ENCODE measurements around the gene ZNF22.
A peak's percentile ranks its signal among the peaks of the same experiment; 100 is the strongest.

ZNF22 gene

DNA sequence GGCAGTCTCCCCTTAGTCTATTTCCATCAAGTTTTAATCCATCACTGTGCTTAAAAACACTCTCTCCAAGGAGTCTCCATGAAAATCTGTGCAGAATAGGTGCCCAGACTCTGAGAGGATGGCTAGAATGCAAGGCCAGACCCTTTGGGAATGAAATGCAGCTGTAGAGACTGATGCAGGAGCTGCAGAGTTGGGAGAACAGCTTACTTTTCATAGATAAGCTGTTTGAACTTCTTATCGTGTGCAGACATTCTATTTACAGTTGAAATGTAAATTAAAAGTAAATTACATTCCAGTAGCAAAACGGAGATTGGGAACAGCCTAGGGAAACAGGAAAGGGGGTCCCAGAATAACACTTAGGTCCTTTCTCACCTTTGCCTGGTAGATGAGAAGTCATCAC is 14.9 kb downstream of the ZNF22 start:
- H3K4me3 ChIP-seq (ENCODE audit: low read length), result no peak overlapping the region
- TF ChIP-seq, protein P1, sequence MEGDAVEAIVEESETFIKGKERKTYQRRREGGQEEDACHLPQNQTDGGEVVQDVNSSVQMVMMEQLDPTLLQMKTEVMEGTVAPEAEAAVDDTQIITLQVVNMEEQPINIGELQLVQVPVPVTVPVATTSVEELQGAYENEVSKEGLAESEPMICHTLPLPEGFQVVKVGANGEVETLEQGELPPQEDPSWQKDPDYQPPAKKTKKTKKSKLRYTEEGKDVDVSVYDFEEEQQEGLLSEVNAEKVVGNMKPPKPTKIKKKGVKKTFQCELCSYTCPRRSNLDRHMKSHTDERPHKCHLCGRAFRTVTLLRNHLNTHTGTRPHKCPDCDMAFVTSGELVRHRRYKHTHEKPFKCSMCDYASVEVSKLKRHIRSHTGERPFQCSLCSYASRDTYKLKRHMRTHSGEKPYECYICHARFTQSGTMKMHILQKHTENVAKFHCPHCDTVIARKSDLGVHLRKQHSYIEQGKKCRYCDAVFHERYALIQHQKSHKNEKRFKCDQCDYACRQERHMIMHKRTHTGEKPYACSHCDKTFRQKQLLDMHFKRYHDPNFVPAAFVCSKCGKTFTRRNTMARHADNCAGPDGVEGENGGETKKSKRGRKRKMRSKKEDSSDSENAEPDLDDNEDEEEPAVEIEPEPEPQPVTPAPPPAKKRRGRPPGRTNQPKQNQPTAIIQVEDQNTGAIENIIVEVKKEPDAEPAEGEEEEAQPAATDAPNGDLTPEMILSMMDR (IDR thresholded peaks at IDR 0.05; ENCODE audit: insufficient read depth, low read depth, low read length, missing control alignments), result no peak
- no peak for DNase-seq (ENCODE audit: low read depth)

DNA sequence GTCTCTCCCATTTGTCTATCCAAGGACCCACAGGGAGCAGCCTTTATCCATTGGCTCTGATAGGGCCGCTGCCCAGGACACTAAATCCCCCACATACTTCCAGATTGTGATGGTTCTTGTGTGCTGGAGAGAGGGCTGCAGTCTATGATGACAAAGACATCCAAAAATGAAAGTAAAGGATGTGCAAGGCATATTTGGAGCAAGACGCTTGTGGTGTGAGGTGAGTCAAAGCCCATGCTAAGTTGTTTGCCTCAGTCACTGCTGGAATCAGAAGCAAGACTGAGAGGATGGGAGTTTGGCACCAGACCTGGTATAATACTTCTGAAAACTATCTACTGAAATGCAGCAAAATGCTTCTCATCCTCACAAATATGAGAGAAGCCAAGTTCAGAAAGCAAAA is 22.7 kb downstream of the ZNF22 start:
- no peak overlapping the region for H3K4me3 ChIP-seq (ENCODE audit: low read length)
- TF ChIP-seq, protein P1 (IDR thresholded peaks at IDR 0.05; ENCODE audit: insufficient read depth, low read depth, low read length, missing control alignments), result no peak
- DNase-seq (ENCODE audit: low read depth), result no peak

DNA sequence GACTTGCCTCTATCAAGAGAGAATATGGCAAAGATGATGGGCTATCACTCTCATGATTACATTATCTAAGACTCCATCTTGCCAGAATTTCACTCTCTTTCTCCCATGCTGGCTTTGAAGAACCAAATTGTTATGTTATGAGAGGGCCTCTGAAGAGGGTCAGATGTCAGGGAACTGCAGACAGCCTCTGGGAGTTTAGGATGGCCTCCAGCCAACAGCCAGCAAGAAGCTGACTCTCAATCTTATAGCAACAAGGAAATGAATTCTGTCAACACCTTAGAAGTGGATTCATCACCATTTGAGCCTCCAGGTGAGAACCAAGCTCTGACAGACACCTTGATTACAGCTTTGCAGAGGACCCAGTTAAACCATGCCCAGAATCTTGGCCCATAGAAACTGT is 33.6 kb downstream of the ZNF22 start:
- TF ChIP-seq, protein P1 (IDR thresholded peaks at IDR 0.05; ENCODE audit: insufficient read depth, low read depth, low read length, missing control alignments), result no peak
- no peak overlapping the region for H3K4me3 ChIP-seq (ENCODE audit: low read length)
- DNase-seq (ENCODE audit: low read depth), result peak; percentile 57

DNA sequence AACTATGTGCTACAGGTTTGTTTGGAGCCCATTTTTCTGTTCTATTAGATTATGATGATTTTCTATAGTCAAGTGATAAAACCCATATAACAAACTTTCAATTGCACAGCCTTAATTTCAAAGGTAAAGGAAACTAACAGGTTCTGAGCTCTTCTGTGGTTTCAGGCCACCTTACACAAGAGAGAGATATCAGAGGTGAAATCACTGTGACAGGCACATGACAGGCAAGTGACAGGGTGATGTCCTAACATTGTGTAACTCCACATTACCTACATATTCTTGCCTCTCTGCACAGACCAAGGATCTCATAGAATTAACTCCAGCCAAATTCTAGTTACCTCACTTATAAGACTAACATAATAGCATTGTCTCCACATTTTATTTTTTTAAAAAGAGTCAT is 35.0 kb downstream of the ZNF22 start:
- TF ChIP-seq, protein P1 (IDR thresholded peaks at IDR 0.05; ENCODE audit: insufficient read depth, low read depth, low read length, missing control alignments), result no peak
- no peak for DNase-seq (ENCODE audit: low read depth)
- no peak overlapping the region for H3K4me3 ChIP-seq (ENCODE audit: low read length)

DNA sequence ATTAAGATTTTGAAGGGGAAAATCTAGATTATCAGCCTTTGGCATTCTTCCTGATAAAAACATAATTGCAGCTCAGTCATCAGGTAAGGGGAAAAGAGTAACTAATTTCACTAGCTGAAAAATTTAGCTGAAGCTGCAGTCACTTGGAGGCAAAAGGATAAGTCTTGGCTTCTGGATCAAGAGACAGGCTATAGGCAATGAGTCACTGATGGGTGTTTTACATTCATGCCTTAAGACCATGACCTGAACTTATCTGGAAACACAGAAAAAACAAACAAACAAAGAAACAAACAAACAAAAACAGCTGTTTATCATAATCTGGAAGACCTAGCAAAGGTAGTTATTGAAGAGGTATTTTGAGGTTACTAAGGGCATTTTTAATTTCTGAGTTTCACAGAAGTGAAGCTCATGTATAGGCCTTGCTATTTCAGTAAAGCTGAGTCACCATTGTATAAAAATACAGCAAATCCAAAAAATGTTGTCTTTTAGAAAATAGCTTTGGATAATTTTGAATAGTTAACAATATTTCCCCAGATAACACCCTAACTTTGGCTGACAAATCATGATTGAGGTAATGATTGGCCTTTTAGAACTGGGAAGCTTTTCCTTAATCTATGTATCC is 40.3 kb downstream of the ZNF22 start:
- no peak overlapping the region for H3K4me3 ChIP-seq (ENCODE audit: low read length)
- DNase-seq (ENCODE audit: low read depth), result peak; percentile 34
- TF ChIP-seq, protein P1 (IDR thresholded peaks at IDR 0.05; ENCODE audit: insufficient read depth, low read depth, low read length, missing control alignments), result no peak

DNA sequence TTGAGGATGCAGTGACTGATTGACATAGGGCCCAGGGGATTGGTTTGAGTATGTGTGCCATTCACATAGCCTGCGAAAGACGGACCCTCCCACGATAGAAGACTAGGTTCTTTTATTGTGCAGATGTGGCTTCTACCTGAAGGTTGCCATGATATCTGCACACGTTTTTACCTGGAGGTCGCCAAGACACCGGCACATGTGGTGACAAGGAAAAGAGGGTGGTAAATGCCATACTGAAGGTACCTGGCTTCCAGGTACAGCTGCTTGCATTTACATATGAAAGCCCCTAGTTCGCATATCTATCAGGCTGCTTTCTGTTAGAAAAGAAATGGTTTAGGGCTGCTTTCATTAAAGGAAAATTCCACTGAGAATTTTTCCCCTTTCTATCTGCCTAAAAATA is 43.6 kb downstream of the ZNF22 start:
- H3K4me3 ChIP-seq (ENCODE audit: low read length), result no peak overlapping the region
- no peak for DNase-seq (ENCODE audit: low read depth)
- TF ChIP-seq, protein P1 (IDR thresholded peaks at IDR 0.05; ENCODE audit: insufficient read depth, low read depth, low read length, missing control alignments), result no peak

DNA sequence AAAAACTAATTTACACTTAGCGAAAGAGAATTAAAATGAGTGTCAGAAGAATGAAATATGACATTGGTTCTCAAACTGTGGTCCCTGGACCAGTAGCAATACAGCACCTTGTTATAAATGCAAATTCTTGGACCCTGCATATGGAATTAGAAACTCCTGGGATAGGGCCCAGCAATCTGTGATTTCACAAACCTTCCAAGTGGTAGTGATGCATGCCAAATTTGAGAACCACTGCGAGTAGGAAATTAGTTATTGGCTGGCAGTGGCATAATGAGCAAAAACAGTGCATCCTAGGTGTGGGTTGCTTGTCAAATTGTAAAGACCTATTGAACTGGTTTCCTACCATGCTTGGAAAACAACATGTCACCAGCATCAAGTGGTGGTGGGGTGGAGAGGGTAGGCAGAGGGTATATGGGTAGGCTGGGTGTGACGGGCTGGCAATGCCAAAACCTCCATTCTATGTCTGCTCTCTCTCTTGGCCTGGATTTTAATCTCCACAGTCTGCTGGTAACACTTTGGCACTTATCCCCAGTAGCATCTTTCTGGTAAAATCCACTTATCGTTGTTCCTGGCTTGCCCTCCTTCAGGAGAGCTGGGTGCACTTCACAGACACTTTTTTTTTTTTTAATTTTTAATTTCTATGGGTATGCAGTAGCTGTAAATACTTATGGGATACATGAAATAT is 50.0 kb downstream of the ZNF22 start:
- TF ChIP-seq, protein P1 (IDR thresholded peaks at IDR 0.05; ENCODE audit: insufficient read depth, low read depth, low read length, missing control alignments), result no peak
- no peak overlapping the region for H3K4me3 ChIP-seq (ENCODE audit: low read length)
- no peak for DNase-seq (ENCODE audit: low read depth)

Measured in epithelial cell of esophagus (primary cell).